HEK293 (cell line): Measurements from ENCODE around the gene ANAPC10.

Experiments used
- CTCF ChIP-seq: fragments of 450-650 bp; formaldehyde crosslinking; IDR thresholded peaks from 2 replicates; pipeline ENCODE4 v1.5.1; 2016; ENCODE audit warnings: missing biosample characterization, missing genetic modification characterization
- ELK4 ChIP-seq: IDR thresholded peaks from 2 replicates; pipeline ENCODE4 v1.6.1; 2011; ENCODE audit warnings: mild to moderate bottlenecking, low read depth, low read length, borderline replicate concordance
- MYNN ChIP-seq: fragments of 450-650 bp; formaldehyde crosslinking; IDR thresholded peaks from 2 replicates; pipeline ENCODE4 v1.5.1; 2016; ENCODE audit warnings: missing biosample characterization, missing genetic modification characterization, borderline replicate concordance
- OVOL3 ChIP-seq: fragments of 450-650 bp; formaldehyde crosslinking; IDR thresholded peaks from 2 replicates; pipeline ENCODE4 v1.5.1; 2016; ENCODE audit warnings: missing biosample characterization, missing genetic modification characterization
- RBAK ChIP-seq: fragments of 450-650 bp; formaldehyde crosslinking; IDR thresholded peaks from 2 replicates; pipeline ENCODE4 v1.5.1; 2016; ENCODE audit warnings: missing biosample characterization, missing genetic modification characterization
- TSHZ1 ChIP-seq: fragments of 450-650 bp; formaldehyde crosslinking; IDR thresholded peaks from 2 replicates; pipeline ENCODE4 v1.5.1; 2016; ENCODE audit warnings: missing biosample characterization, missing genetic modification characterization, borderline replicate concordance
- YY1 ChIP-seq: fragments of 450-650 bp; formaldehyde crosslinking; IDR thresholded peaks from 2 replicates; pipeline ENCODE4 v1.5.1; 2018; ENCODE audit warnings: missing biosample characterization, missing genetic modification characterization
- ZNF274 ChIP-seq, 2 experiments: fragments of 200-500 bp in 1 of 2; fragments of 450-650 bp in 1 of 2; sonication (Bioruptor generic) in 1 of 2; formaldehyde crosslinking in 1 of 2; IDR thresholded peaks; 2 replicates each; pipeline versions ENCODE4 v1.5.1 to v1.6.1; 2014 to 2016; ENCODE audit warnings: borderline replicate concordance in 1 of 2, inconsistent platforms in 1 of 2, low read length in 1 of 2, missing biosample characterization in 1 of 2, missing genetic modification characterization in 1 of 2
- ZNF292 ChIP-seq: fragments of 450-650 bp; formaldehyde crosslinking; IDR thresholded peaks from 2 replicates; pipeline ENCODE4 v1.5.1; 2016; ENCODE audit warnings: low read depth, missing biosample characterization, missing genetic modification characterization, borderline replicate concordance
- ZNF48 ChIP-seq: fragments of 450-650 bp; formaldehyde crosslinking; IDR thresholded peaks from 2 replicates; pipeline ENCODE4 v1.5.1; 2016; ENCODE audit warnings: missing biosample characterization, missing genetic modification characterization
- ZNF501 ChIP-seq: fragments of 450-650 bp; formaldehyde crosslinking; IDR thresholded peaks from 2 replicates; pipeline ENCODE4 v1.5.1; 2016; ENCODE audit warnings: missing biosample characterization, missing genetic modification characterization
- ZNF785 ChIP-seq: fragments of 450-650 bp; formaldehyde crosslinking; IDR thresholded peaks from 2 replicates; pipeline ENCODE4 v1.5.1; 2016; ENCODE audit warnings: missing biosample characterization, missing genetic modification characterization

- TF ChIP-seq ZNF501 (tag by site-specific recombination) (no peak), CTCF (no peak), ELK4 (no peak), YY1 (tag by site-specific recombination) (no peak), ZNF274 (IDR thresholded peaks at IDR 0.05; ENCODE audit: low read length) (no peak), ZNF274 (tag by site-specific recombination; IDR thresholded peaks at IDR 0.05; ENCODE audit: borderline replicate concordance) (no peak), TSHZ1 (no peak), ZNF48 (tag by site-specific recombination) (no peak), ZNF785 (tag by site-specific recombination) (no peak), RBAK (tag by site-specific recombination) (no peak), ZNF292 (tag by site-specific recombination) (no peak), OVOL3 (tag by site-specific recombination) (no peak), MYNN (tag by site-specific recombination) (no peak)
These were observed 96.4 kb downstream of the ANAPC10 start for GRCh38 chr4:145001635-145002034.
